GM10266 (cell line): ENCODE measurements around the gene NINJ2.

Experiments
- DNase-seq: peaks from one replicate; pipeline ENCODE4 v3.0.0; 2012; ENCODE audit errors: extremely low spot score
- TF ChIP-seq, protein P1 (sequence below): IDR thresholded peaks from 2 replicates; pipeline ENCODE4 v1.5.1; 2012; ENCODE audit warnings: mild to moderate bottlenecking, low read depth; ENCODE audit not compliant: control insufficient read depth, insufficient read depth; ENCODE audit errors: missing control alignments

Gene NINJ2

DNA sequence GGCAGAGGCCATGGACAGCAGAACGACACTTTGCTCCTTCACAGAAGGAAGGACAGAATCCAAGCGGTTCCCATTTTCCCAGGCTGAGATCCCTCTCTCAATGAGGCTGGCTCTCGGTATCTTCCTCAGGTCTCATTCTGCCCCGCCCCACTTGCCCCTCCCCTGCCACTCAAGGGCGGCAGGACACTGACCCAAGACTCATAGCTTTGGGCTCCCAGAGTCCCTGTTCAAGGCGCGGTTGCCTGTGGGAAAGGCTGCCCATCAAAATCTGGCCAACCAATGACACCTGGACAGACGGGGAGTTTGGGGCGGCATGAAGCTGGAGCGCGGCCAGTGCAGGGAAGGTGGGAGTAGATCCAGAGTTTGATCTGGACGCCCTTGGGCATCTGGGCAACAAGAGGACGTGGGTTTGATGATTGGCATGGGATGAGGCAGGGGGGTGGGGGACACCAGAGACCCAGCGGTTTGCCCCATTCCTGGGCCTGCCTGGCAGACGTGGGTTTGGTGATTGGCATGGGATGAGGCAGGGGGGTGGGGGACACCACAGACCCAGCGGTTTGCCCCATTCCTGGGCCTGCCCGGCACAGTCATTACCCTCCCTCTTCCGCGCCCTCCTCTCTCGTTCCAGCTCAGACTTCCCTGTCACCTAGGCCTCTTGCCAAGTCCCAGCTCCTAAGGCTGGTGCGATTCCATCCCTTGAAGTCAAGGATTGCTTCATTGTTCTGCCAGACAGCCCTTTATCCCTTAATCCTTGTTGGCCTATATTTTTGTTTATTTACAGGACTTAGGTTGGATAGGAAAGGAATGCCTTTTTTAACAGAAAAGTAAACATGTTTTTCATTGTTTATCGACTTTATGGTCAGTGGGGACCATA, 92.1 kb downstream of the NINJ2 start:
- no peak for DNase-seq
- TF ChIP-seq, protein P1, sequence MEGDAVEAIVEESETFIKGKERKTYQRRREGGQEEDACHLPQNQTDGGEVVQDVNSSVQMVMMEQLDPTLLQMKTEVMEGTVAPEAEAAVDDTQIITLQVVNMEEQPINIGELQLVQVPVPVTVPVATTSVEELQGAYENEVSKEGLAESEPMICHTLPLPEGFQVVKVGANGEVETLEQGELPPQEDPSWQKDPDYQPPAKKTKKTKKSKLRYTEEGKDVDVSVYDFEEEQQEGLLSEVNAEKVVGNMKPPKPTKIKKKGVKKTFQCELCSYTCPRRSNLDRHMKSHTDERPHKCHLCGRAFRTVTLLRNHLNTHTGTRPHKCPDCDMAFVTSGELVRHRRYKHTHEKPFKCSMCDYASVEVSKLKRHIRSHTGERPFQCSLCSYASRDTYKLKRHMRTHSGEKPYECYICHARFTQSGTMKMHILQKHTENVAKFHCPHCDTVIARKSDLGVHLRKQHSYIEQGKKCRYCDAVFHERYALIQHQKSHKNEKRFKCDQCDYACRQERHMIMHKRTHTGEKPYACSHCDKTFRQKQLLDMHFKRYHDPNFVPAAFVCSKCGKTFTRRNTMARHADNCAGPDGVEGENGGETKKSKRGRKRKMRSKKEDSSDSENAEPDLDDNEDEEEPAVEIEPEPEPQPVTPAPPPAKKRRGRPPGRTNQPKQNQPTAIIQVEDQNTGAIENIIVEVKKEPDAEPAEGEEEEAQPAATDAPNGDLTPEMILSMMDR: no peak

DNA sequence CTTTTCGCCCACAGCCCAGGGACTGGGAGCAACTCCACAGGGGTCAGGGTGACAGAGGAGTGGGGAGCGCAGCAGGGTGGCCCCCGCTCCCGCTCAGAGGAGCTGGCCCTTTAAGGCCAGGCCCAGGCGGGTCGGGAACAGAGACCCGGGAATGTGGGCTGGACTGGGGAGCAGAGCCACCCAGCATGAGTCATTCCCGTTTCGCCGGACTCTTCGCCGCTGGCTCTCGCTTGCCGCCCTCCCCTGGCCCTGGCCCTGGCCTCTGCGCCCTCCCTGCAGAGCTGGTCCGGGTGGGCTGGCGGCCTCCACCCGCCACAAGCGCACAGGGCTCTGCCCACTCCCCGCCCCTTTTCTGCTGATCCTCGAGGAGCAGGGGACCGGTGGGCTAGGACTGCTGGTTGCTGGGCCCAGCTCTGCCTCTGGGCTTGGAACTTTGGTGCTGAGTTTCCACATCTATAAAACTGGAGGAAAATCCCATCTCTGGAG, 92.8 kb downstream of the NINJ2 start:
- TF ChIP-seq, protein P1: no peak
- no peak for DNase-seq

DNA sequence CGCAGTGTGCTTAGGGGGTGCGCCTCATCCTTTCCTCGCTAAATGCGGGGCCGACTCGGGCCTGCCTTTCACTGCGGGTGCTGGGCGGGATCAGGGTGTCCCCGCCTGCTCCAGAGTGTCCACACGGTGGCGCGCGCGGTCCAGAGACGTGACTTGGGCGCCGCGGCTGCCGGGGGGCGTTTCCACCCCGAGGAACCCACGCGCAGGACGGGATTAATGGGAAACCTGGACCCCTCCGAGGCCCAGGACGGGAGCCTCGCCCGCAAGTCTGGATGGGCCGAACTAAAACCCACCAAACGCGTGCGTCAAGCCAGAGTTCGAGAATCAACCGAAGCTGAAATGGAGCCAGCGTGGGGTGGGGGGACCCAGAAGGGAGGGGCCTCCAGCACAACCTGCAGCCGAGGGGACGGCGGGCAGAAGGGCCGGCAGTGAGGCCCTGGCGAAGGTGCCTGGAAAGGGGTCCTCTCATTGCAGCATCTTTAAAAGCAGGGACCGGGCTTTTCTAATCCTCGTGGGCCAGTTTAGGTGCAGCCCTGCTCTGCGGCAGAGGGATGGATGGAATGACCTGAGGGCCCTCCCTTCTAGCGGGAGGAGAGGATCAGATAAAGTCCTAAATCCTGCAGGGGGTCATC, 93.3 kb downstream of the NINJ2 start:
- peak; percentile 95 for DNase-seq
- TF ChIP-seq, protein P1: peak; percentile 99

DNA sequence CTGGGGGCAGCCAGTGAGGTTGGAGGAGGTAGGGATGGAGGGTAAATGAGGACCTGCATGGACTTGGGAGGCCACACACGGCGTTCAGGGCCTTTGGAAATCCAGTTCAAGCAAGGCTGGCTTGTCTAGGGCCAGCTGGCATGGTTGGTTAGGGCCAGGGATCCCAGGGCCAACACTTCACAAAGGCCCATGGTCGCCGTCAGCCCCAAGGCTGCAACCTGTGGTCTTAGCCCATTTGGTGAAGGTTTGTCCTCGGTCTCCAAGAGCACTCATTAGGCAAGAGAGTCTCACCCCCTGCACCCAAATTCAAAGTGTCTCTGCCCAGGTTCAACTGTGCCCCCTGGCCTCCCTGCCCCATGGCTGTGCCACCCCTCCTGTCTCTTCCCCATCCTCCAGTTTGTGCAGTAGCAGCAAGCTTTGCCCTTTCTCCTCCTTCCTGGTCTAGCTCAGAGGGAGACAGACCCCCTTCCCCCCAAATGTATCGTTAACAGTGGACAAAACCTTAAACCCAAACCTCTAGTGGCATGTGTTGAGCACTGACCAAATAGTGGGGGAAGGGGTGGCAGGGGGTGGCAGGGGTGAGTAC, 94.1 kb downstream of the NINJ2 start:
- DNase-seq: no peak
- TF ChIP-seq, protein P1: no peak

DNA sequence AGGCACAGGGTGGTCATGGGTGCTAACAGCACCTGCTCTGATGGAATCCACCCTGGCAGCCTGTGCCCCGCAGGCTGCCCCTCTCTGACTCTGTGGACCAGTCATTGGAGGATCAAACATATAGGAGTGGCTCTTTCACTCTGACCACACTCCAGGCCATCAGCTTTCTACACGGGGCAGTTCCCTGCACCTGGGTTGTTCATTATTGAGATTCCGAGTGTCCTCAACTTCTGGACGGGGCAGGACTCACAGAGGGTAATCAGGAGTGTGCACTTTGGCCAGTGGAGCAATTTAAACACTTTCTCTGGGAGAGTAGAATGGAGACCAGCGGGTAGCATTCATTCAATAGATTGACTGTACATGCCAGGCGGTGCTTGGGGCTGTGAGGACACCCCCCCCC, 94.8 kb downstream of the NINJ2 start:
- TF ChIP-seq, protein P1: no peak
- no peak for DNase-seq

DNA sequence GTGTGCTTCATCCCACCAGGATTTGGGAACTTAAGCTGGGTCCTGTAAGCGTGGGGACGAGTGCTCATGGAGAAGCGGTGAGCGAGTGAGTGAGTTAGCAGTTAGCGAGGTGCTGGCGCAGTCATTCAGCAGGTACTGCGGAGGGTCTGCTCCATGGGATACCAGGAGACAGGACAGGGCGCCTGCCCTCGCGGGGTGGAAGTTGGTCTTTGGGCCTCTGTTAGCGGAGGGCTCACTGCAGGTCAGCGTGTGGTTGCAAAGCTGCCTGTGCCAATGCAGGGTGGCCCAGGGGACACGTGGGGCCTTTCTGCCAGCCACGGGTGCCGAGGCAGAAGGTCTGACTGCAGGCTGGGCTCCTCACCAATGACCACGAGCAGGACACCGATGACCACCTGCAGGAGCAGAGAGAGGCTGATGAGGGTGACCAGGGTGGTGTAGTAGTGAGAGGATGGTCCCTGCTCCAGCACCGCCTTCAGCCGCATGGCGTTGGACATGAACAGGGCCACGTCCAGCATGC, 97.6 kb downstream of the NINJ2 start:
- TF ChIP-seq, protein P1: no peak
- DNase-seq: no peak
